ENCODE data around the gene ENOX1. TPM values are rescaled to one million over a fixed set of nuclear protein-coding genes. Genes with fewer than 3 reads are reported as not detected.

Gene ENOX1
- total RNA-seq, 4 donors from 2014 or later = 0.25 to 0.52 (median 0.33) TPM

GRCh38 chr13:43295321-43295720 is 491.5 kb downstream of the ENOX1 start:
- Histone ChIP-seq H3K9me3 (no peaks in the 10 kb centered on the region), H3K4me1 (no peaks in the 10 kb centered on the region), H3K4me3 (no peak overlapping the region), H3K27me3 (no peaks in the 10 kb centered on the region), H3K27ac (no peak overlapping the region), H3K36me3 (no peaks in the 10 kb centered on the region)
- DNase-seq (ENCODE audit: low spot score in 2 of 2) = no peak
- no peak for TF ChIP-seq EP300 (IDR thresholded peaks at IDR 0.05)
- TF ChIP-seq POLR2AphosphoS5 (IDR thresholded peaks at IDR 0.05) = no peak
- no peak for TF ChIP-seq POLR2A (IDR thresholded peaks at IDR 0.05)
- TF ChIP-seq CTCF (IDR thresholded peaks at IDR 0.05) = no peak
- WGBS = 91% methylated on average over 2 of the region's 2 CpGs

- WGBS = 88% methylated on average over 4 of the region's 4 CpGs
- Histone ChIP-seq H3K4me3 (no peak overlapping the region), H3K36me3 (no peaks in the 10 kb centered on the region), H3K27me3 (no peaks in the 10 kb centered on the region), H3K9me3 (no peaks in the 10 kb centered on the region), H3K4me1 (no peaks in the 10 kb centered on the region), H3K27ac (no peak overlapping the region)
- no peak for DNase-seq (ENCODE audit: low spot score in 2 of 2)
- TF ChIP-seq POLR2AphosphoS5 (IDR thresholded peaks at IDR 0.05) (no peak), CTCF (IDR thresholded peaks at IDR 0.05) (no peak), POLR2A (IDR thresholded peaks at IDR 0.05) (no peak), EP300 (IDR thresholded peaks at IDR 0.05) (no peak)
Measured at GRCh38 chr13:43294412-43294811, 492.4 kb downstream of the ENOX1 start.

- no peaks in the 10 kb centered on the region for H3K27me3 ChIP-seq
- H3K4me3 ChIP-seq = no peak overlapping the region
- TF ChIP-seq EP300 (IDR thresholded peaks at IDR 0.05) (no peak), POLR2A (IDR thresholded peaks at IDR 0.05) (no peak), CTCF (IDR thresholded peaks at IDR 0.05) (no peak), POLR2AphosphoS5 (IDR thresholded peaks at IDR 0.05) (no peak)
- 92% methylated on average over 3 of the region's 3 CpGs for WGBS
- H3K9me3 ChIP-seq = no peaks in the 10 kb centered on the region
- H3K27ac ChIP-seq = no peak overlapping the region
- DNase-seq (ENCODE audit: low spot score in 2 of 2) = no peak
- no peaks in the 10 kb centered on the region for H3K36me3 ChIP-seq
- H3K4me1 ChIP-seq = no peaks in the 10 kb centered on the region
Measured at GRCh38 chr13:43293986-43294385, 492.8 kb downstream of the ENOX1 start.

- Histone ChIP-seq H3K4me3 (no peak overlapping the region), H3K9me3 (no peaks in the 10 kb centered on the region), H3K36me3 (no peaks in the 10 kb centered on the region), H3K27me3 (no peaks in the 10 kb centered on the region), H3K4me1 (no peaks in the 10 kb centered on the region), H3K27ac (no peak overlapping the region)
- DNase-seq (ENCODE audit: low spot score in 2 of 2) = no peak
- WGBS = 90% methylated on average over 1 of the region's 1 CpG
- TF ChIP-seq EP300 (IDR thresholded peaks at IDR 0.05) (no peak), POLR2AphosphoS5 (IDR thresholded peaks at IDR 0.05) (no peak)
Measured at GRCh38 chr13:43293561-43293960, 493.2 kb downstream of the ENOX1 start.

- 97% methylated on average over 2 of the region's 2 CpGs for WGBS
- Histone ChIP-seq H3K27ac (no peak overlapping the region), H3K9me3 (no peaks in the 10 kb centered on the region), H3K4me1 (no peaks in the 10 kb centered on the region), H3K4me3 (no peak overlapping the region), H3K36me3 (no peaks in the 10 kb centered on the region), H3K27me3 (no peaks in the 10 kb centered on the region)
- TF ChIP-seq POLR2AphosphoS5 (IDR thresholded peaks at IDR 0.05) (no peak), CTCF (IDR thresholded peaks at IDR 0.05) (no peak), POLR2A (IDR thresholded peaks at IDR 0.05) (no peak), EP300 (IDR thresholded peaks at IDR 0.05) (no peak)
- no peak for DNase-seq (ENCODE audit: low spot score in 2 of 2)
Measured at GRCh38 chr13:43293008-43293407, 493.8 kb downstream of the ENOX1 start.
